CD8-positive, alpha-beta memory T cell (primary cell): ENCODE results near the gene TM4SF1. TPM values are rescaled to one million over a fixed set of nuclear protein-coding genes. Genes with fewer than 3 reads are reported as not detected.

Experiments
- CTCF ChIA-PET: fragments of 350-600 bp; sonication (Branson Sonifier 250); formaldehyde crosslinking; loops from one replicate; lab custom pipeline; 2021; ENCODE audit warnings: antibody characterized with exemption; lab: Charles Lee
- POLR2A ChIA-PET: fragments of 350-600 bp; sonication (Branson Sonifier 250); formaldehyde crosslinking; loops from one replicate; lab custom pipeline; 2021; ENCODE audit warnings: antibody characterized with exemption; lab: Charles Lee
- DNase-seq, 5 donors: peaks; one replicate each; pipeline versions ENCODE4 v3.0.0 to v3.0.0-alpha.2; 2020 to 2022; ENCODE audit warnings: mixed read lengths in 1 of 5
- H3K27ac ChIP-seq: one replicate; pipeline ENCODE4 v1.7.0; 2013; ENCODE audit warnings: low read depth, mild to moderate bottlenecking, low read length, moderate library complexity
- H3K27me3 ChIP-seq: 2 replicates; pipeline ENCODE4 v1.7.0; 2013; ENCODE audit warnings: low read length, mild to moderate bottlenecking; ENCODE audit not compliant: insufficient read depth, poor library complexity, severe bottlenecking
- H3K36me3 ChIP-seq: 2 replicates; pipeline ENCODE4 v1.7.0; 2013; ENCODE audit warnings: mild to moderate bottlenecking, low read length, moderate library complexity; ENCODE audit not compliant: insufficient read depth
- H3K4me1 ChIP-seq: 2 replicates; pipeline ENCODE4 v1.7.0; 2013; ENCODE audit warnings: mild to moderate bottlenecking, low read length, moderate library complexity; ENCODE audit not compliant: insufficient read depth
- H3K4me3 ChIP-seq: 2 replicates; pipeline ENCODE4 v1.7.0; 2013; ENCODE audit warnings: mild to moderate bottlenecking, low read length
- H3K9me3 ChIP-seq: 2 replicates; pipeline ENCODE4 v1.7.0; 2013; ENCODE audit warnings: mild to moderate bottlenecking, low read length
- H3K27ac Mint-ChIP-seq, 8 donors: one replicate each; pipeline ENCODE4 v1.8.0; 2020 to 2021; ENCODE audit warnings: mixed read lengths in 8 of 8, mild to moderate bottlenecking in 6 of 8, inconsistent platforms in 3 of 8, moderate library complexity in 3 of 8
- H3K27me3 Mint-ChIP-seq, 2 donors: one replicate each; pipeline ENCODE4 v1.8.0; 2020 to 2021; ENCODE audit warnings: mixed read lengths in 2 of 2, mild to moderate bottlenecking in 1 of 2, moderate library complexity in 1 of 2
- H3K36me3 Mint-ChIP-seq, 3 donors: one replicate each; pipeline ENCODE4 v1.8.0; 2020 to 2021; ENCODE audit warnings: mixed read lengths in 3 of 3, inconsistent platforms in 1 of 3, mild to moderate bottlenecking in 1 of 3
- H3K4me1 Mint-ChIP-seq, 3 donors: one replicate each; pipeline ENCODE4 v1.8.0; 2020 to 2021; ENCODE audit warnings: mixed read lengths in 3 of 3, inconsistent platforms in 1 of 3, mild to moderate bottlenecking in 1 of 3
- H3K4me3 Mint-ChIP-seq, 7 donors: one replicate each; pipeline ENCODE4 v1.8.0; 2020 to 2021; ENCODE audit warnings: mixed read lengths in 7 of 7, mild to moderate bottlenecking in 6 of 7, moderate library complexity in 4 of 7, inconsistent platforms in 2 of 7
- H3K9me3 Mint-ChIP-seq, 5 donors: one replicate each; pipeline ENCODE4 v1.8.0; 2020 to 2022; ENCODE audit warnings: mixed read lengths in 5 of 5, mild to moderate bottlenecking in 3 of 5, moderate library complexity in 2 of 5, inconsistent platforms in 1 of 5
- polyA plus RNA-seq: library from polyadenylated mRNA; unstranded; fragments of 300-500 nt; fragmentation: Illumina TruSeq; gene quantifications from one replicate; pipeline ENCODE4 v1.2.3, GENCODE V29; 2021
- total RNA-seq, 2 experiments: library from RNA; stranded (reverse); gene quantifications; one replicate each; pipeline ENCODE4 v1.2.3, GENCODE V29; 2021

Gene TM4SF1
- total and polyA plus RNA-seq, 3 experiments from 2014 or later, result 0.18 to 0.27 TPM; not detected in 1

- H3K4me1 ChIP-seq, result no peaks in the 10 kb centered on the region
- no peak overlapping the region for H3K27ac ChIP-seq
- H3K27me3 Mint-ChIP-seq, result peaks cover 2 to 10% of the 10 kb centered on the region in 2 donors
- H3K36me3 ChIP-seq, result no peaks in the 10 kb centered on the region
- DNase-seq, result no peak
- H3K9me3 ChIP-seq, result no peaks in the 10 kb centered on the region
- no peak overlapping the region for H3K4me3 Mint-ChIP-seq
- no peaks in the 10 kb centered on the region for H3K4me1 Mint-ChIP-seq
- POLR2A ChIA-PET, result no interaction called here
- no peaks in the 10 kb centered on the region for H3K36me3 Mint-ChIP-seq
- CTCF ChIA-PET, result interaction anchor here (1.0 kb wide), 1 partner anchor 210 kb away, joined by 4 read pairs; no protein-coding TSS in a partner anchor
- no peak overlapping the region for H3K27ac Mint-ChIP-seq
- no peaks in the 10 kb centered on the region for H3K27me3 ChIP-seq
- H3K9me3 Mint-ChIP-seq, result no peaks in the 10 kb centered on the region
- no peak overlapping the region for H3K4me3 ChIP-seq
Observed at GRCh38 chr3:149330609-149331331, 46.7 kb downstream of the TM4SF1 start.

- H3K36me3 Mint-ChIP-seq, result no peaks in the 10 kb centered on the region
Observed at GRCh38 chr3:149327156-149327555, 50.3 kb downstream of the TM4SF1 start.

GRCh38 chr3:149325581-149325980 is 51.9 kb downstream of the TM4SF1 start:
- Mint-ChIP-seq H3K27ac (no peak overlapping the region), H3K36me3 (no peaks in the 10 kb centered on the region), H3K4me1 (no peaks in the 10 kb centered on the region), H3K9me3 (no peaks in the 10 kb centered on the region), H3K4me3 (no peak overlapping the region), H3K27me3 (peaks cover 0 to 4% of the 10 kb centered on the region in 2 donors)
- Histone ChIP-seq H3K4me1 (no peaks in the 10 kb centered on the region), H3K27me3 (no peaks in the 10 kb centered on the region), H3K36me3 (no peaks in the 10 kb centered on the region), H3K4me3 (no peak overlapping the region), H3K9me3 (no peaks in the 10 kb centered on the region), H3K27ac (no peak overlapping the region)
- no peak for DNase-seq
- POLR2A ChIA-PET, result no interaction called here
- CTCF ChIA-PET, result no interaction called here

More at GRCh38 chr3:149327156-149327555, 50.3 kb downstream of the TM4SF1 start:
- Mint-ChIP-seq H3K27me3 (peaks cover 3 to 4% of the 10 kb centered on the region in 2 donors), H3K9me3 (no peaks in the 10 kb centered on the region), H3K4me3 (no peak overlapping the region), H3K27ac (no peak overlapping the region), H3K4me1 (no peaks in the 10 kb centered on the region)
- ChIA-PET CTCF (no interaction called here), POLR2A (no interaction called here)
- H3K27ac ChIP-seq, result no peak overlapping the region
- H3K9me3 ChIP-seq, result no peaks in the 10 kb centered on the region
- no peaks in the 10 kb centered on the region for H3K27me3 ChIP-seq
- no peak for DNase-seq
- H3K4me3 ChIP-seq, result no peak overlapping the region
- no peaks in the 10 kb centered on the region for H3K4me1 ChIP-seq
- no peaks in the 10 kb centered on the region for H3K36me3 ChIP-seq

GRCh38 chr3:149324332-149324731 is 53.1 kb downstream of the TM4SF1 start:
- ChIA-PET CTCF (interaction anchor here (0.7 kb wide), 1 partner anchor 9 kb away, joined by 3 read pairs; the partner anchor contains the start of gene TM4SF18), POLR2A (no interaction called here)
- no peaks in the 10 kb centered on the region for H3K27me3 ChIP-seq
- Mint-ChIP-seq H3K4me3 (no peak overlapping the region), H3K36me3 (no peaks in the 10 kb centered on the region), H3K27me3 (peaks cover 0 to 2% of the 10 kb centered on the region in 2 donors), H3K4me1 (no peaks in the 10 kb centered on the region), H3K27ac (no peak overlapping the region), H3K9me3 (no peaks in the 10 kb centered on the region)
- H3K36me3 ChIP-seq, result no peaks in the 10 kb centered on the region
- no peak overlapping the region for H3K4me3 ChIP-seq
- H3K9me3 ChIP-seq, result no peaks in the 10 kb centered on the region
- DNase-seq, result no peak
- no peak overlapping the region for H3K27ac ChIP-seq
- no peaks in the 10 kb centered on the region for H3K4me1 ChIP-seq

GRCh38 chr3:149321640-149322039 is 55.8 kb downstream of the TM4SF1 start:
- no peaks in the 10 kb centered on the region for H3K36me3 Mint-ChIP-seq
- Histone ChIP-seq H3K27me3 (no peaks in the 10 kb centered on the region), H3K4me1 (no peaks in the 10 kb centered on the region), H3K36me3 (no peaks in the 10 kb centered on the region), H3K4me3 (no peak overlapping the region), H3K9me3 (no peaks in the 10 kb centered on the region), H3K27ac (no peak overlapping the region)
- no peaks in the 10 kb centered on the region for H3K4me1 Mint-ChIP-seq
- no peak overlapping the region for H3K27ac Mint-ChIP-seq
- ChIA-PET POLR2A (no interaction called here), CTCF (no interaction called here)
- H3K9me3 Mint-ChIP-seq, result no peaks in the 10 kb centered on the region
- H3K27me3 Mint-ChIP-seq, result peaks cover 0 to 2% of the 10 kb centered on the region in 2 donors
- no peak overlapping the region for H3K4me3 Mint-ChIP-seq
- no peak for DNase-seq

GRCh38 chr3:149321136-149321535 is 56.3 kb downstream of the TM4SF1 start:
- no peaks in the 10 kb centered on the region for H3K9me3 Mint-ChIP-seq
- POLR2A ChIA-PET, result no interaction called here
- H3K4me3 ChIP-seq, result no peak overlapping the region

GRCh38 chr3:149319750-149320149 is 57.7 kb downstream of the TM4SF1 start:
- CTCF ChIA-PET, result no interaction called here
- H3K27ac Mint-ChIP-seq, result no peak overlapping the region

More at GRCh38 chr3:149321136-149321535, 56.3 kb downstream of the TM4SF1 start:
- Mint-ChIP-seq H3K4me3 (no peak overlapping the region), H3K27ac (no peak overlapping the region), H3K27me3 (peaks cover 0 to 2% of the 10 kb centered on the region in 2 donors), H3K36me3 (no peaks in the 10 kb centered on the region), H3K4me1 (no peaks in the 10 kb centered on the region)
- Histone ChIP-seq H3K27ac (no peak overlapping the region), H3K4me1 (no peaks in the 10 kb centered on the region), H3K27me3 (no peaks in the 10 kb centered on the region), H3K9me3 (no peaks in the 10 kb centered on the region), H3K36me3 (no peaks in the 10 kb centered on the region)
- CTCF ChIA-PET, result no interaction called here
- no peak for DNase-seq

More at GRCh38 chr3:149319750-149320149, 57.7 kb downstream of the TM4SF1 start:
- no peak overlapping the region for H3K4me3 Mint-ChIP-seq
- peaks cover 0 to 4% of the 10 kb centered on the region in 2 donors for H3K27me3 Mint-ChIP-seq
- H3K27ac ChIP-seq, result no peak overlapping the region
- DNase-seq, result no peak
- no peaks in the 10 kb centered on the region for H3K4me1 ChIP-seq
- no peaks in the 10 kb centered on the region for H3K36me3 Mint-ChIP-seq
- POLR2A ChIA-PET, result interaction anchor here (0.6 kb wide), 1 partner anchor 176 kb away, joined by 4 read pairs; no protein-coding TSS in a partner anchor
- no peaks in the 10 kb centered on the region for H3K9me3 ChIP-seq
- no peaks in the 10 kb centered on the region for H3K36me3 ChIP-seq
- H3K27me3 ChIP-seq, result no peaks in the 10 kb centered on the region
- no peak overlapping the region for H3K4me3 ChIP-seq
- no peaks in the 10 kb centered on the region for H3K4me1 Mint-ChIP-seq
- H3K9me3 Mint-ChIP-seq, result no peaks in the 10 kb centered on the region
